H9 (cell line): ENCODE results near the gene IL16. TPM values are rescaled to one million over a fixed set of nuclear protein-coding genes. Genes with fewer than 3 reads are reported as not detected.

Experiments used
- DNase-seq: peaks from one replicate; pipeline ENCODE4 v3.0.0-alpha.2; 2017
- H2AFZ ChIP-seq: one replicate; pipeline ENCODE4 v1.6.1; 2013; ENCODE audit warnings: mild to moderate bottlenecking, low read length, control low read depth, moderate library complexity
- H2AK5ac ChIP-seq: 2 replicates; pipeline ENCODE4 v1.6.1; 2013; ENCODE audit warnings: low read length, control low read depth, mixed read lengths; ENCODE audit not compliant: insufficient read length
- H2BK120ac ChIP-seq: one replicate; pipeline ENCODE4 v1.6.1; 2013; ENCODE audit warnings: low read depth, mild to moderate bottlenecking, low read length, control low read depth, inconsistent platforms; ENCODE audit not compliant: poor library complexity, severe bottlenecking
- H2BK12ac ChIP-seq: 2 replicates; pipeline ENCODE4 v1.6.1; 2013; ENCODE audit warnings: low read length, control low read depth, mixed read lengths, low read depth; ENCODE audit not compliant: insufficient read length
- H2BK15ac ChIP-seq: 2 replicates; pipeline ENCODE4 v1.6.1; 2013; ENCODE audit warnings: low read depth, low read length, control low read depth
- H2BK20ac ChIP-seq: one replicate; pipeline ENCODE4 v1.6.1; 2013; ENCODE audit warnings: low read depth, mild to moderate bottlenecking, low read length, control low read depth, inconsistent platforms; ENCODE audit not compliant: poor library complexity, severe bottlenecking
- H2BK5ac ChIP-seq: 2 replicates; pipeline ENCODE4 v1.6.1; 2013; ENCODE audit warnings: low read length, control low read depth, mixed read lengths; ENCODE audit not compliant: insufficient read length
- H3K14ac ChIP-seq: 2 replicates; pipeline ENCODE4 v1.6.1; 2013; ENCODE audit warnings: low read length, control low read depth; ENCODE audit not compliant: insufficient read depth
- H3K18ac ChIP-seq: 2 replicates; pipeline ENCODE4 v1.6.1; 2013; ENCODE audit warnings: low read depth, mild to moderate bottlenecking, mixed read lengths, low read length, control low read depth; ENCODE audit not compliant: insufficient read length
- H3K23ac ChIP-seq: 2 replicates; pipeline ENCODE4 v1.6.1; 2013; ENCODE audit warnings: low read length, control low read depth, mixed read lengths, low read depth; ENCODE audit not compliant: insufficient read length
- H3K23me2 ChIP-seq: 2 replicates; pipeline ENCODE4 v1.6.1; 2013; ENCODE audit warnings: low read depth, mild to moderate bottlenecking, mixed read lengths, low read length, control low read depth; ENCODE audit not compliant: insufficient read length, poor library complexity, severe bottlenecking
- H3K27ac ChIP-seq: 2 replicates; pipeline ENCODE4 v1.5.1; 2013; ENCODE audit warnings: low read length, control low read depth, mixed read lengths, low read depth; ENCODE audit not compliant: insufficient read length
- H3K27me3 ChIP-seq: 2 replicates; pipeline ENCODE4 v1.6.1; 2013; ENCODE audit warnings: low read length, control low read depth, inconsistent platforms; ENCODE audit not compliant: insufficient read depth
- H3K4ac ChIP-seq: 2 replicates; pipeline ENCODE4 v1.6.1; 2013; ENCODE audit warnings: low read depth, mild to moderate bottlenecking, control low read depth, inconsistent platforms, low read length, moderate library complexity
- H3K4me1 ChIP-seq: 2 replicates; pipeline ENCODE4 v1.6.1; 2013; ENCODE audit warnings: low read length, control low read depth, inconsistent platforms; ENCODE audit not compliant: insufficient read depth
- H3K4me2 ChIP-seq: 2 replicates; pipeline ENCODE4 v1.6.1; 2013; ENCODE audit warnings: low read length, control low read depth, mixed read lengths; ENCODE audit not compliant: insufficient read length, insufficient read depth
- H3K56ac ChIP-seq: 2 replicates; pipeline ENCODE4 v1.6.1; 2013; ENCODE audit warnings: low read depth, mild to moderate bottlenecking, mixed read lengths, low read length, control low read depth; ENCODE audit not compliant: insufficient read length
- H3K79me1 ChIP-seq: 2 replicates; pipeline ENCODE4 v1.6.1; 2013; ENCODE audit warnings: low read depth, mild to moderate bottlenecking, moderate library complexity, low read length, control low read depth, inconsistent platforms; ENCODE audit not compliant: insufficient read depth, poor library complexity, severe bottlenecking
- H3K79me2 ChIP-seq: 2 replicates; pipeline ENCODE4 v1.6.1; 2013; ENCODE audit warnings: low read length, control low read depth, inconsistent platforms; ENCODE audit not compliant: insufficient read depth
- H3K9ac ChIP-seq: 2 replicates; pipeline ENCODE4 v1.6.1; 2013; ENCODE audit warnings: low read length, control low read depth, mixed read lengths; ENCODE audit not compliant: insufficient read length; ENCODE audit errors: extremely low read depth
- H3K9me3 ChIP-seq: one replicate; pipeline ENCODE4 v1.6.1; 2013; ENCODE audit warnings: low read depth, low read length, inconsistent platforms; ENCODE audit not compliant: control insufficient read depth
- H3T11ph ChIP-seq: one replicate; pipeline ENCODE4 v1.6.1; 2013; ENCODE audit warnings: mild to moderate bottlenecking, low read length, control low read depth, inconsistent platforms
- H4K20me1 ChIP-seq: one replicate; pipeline ENCODE4 v1.6.1; 2013; ENCODE audit not compliant: control insufficient read depth, insufficient read length, insufficient read depth
- H4K5ac ChIP-seq: 2 replicates; pipeline ENCODE4 v1.6.1; 2013; ENCODE audit warnings: low read depth, mild to moderate bottlenecking, mixed read lengths, low read length, control low read depth; ENCODE audit not compliant: insufficient read length
- H4K8ac ChIP-seq: replicated peaks from 2 replicates; pipeline ENCODE4 v1.6.1; 2013; ENCODE audit warnings: low read length, control low read depth, mixed read lengths, low read depth; ENCODE audit not compliant: insufficient read length
- H4K91ac ChIP-seq: 2 replicates; pipeline ENCODE4 v1.6.1; 2013; ENCODE audit warnings: low read depth, mild to moderate bottlenecking, moderate library complexity, mixed read lengths, low read length, control low read depth; ENCODE audit not compliant: insufficient read length
- H3K27ac Mint-ChIP-seq, 3 experiments: 2 replicates in 2 of 3; 3 replicates in 1 of 3; pipeline ENCODE4 v1.8.0; 2020 to 2021; ENCODE audit warnings: mixed read lengths in 3 of 3, mild to moderate bottlenecking in 1 of 3, moderate library complexity in 1 of 3
- H3K27me3 Mint-ChIP-seq: 2 replicates; pipeline ENCODE4 v1.8.0; 2021; ENCODE audit warnings: low read depth, mild to moderate bottlenecking, moderate library complexity, mixed read lengths
- H3K36me3 Mint-ChIP-seq, 3 experiments: 2 replicates in 2 of 3; 3 replicates in 1 of 3; pipeline ENCODE4 v1.8.0; 2020 to 2021; ENCODE audit warnings: low read depth in 3 of 3, mixed read lengths in 3 of 3; ENCODE audit not compliant: insufficient read depth in 1 of 3
- H3K4me1 Mint-ChIP-seq, 2 experiments: 2 replicates each; pipeline ENCODE4 v1.8.0; 2020; ENCODE audit warnings: mixed read lengths in 2 of 2
- H3K4me3 Mint-ChIP-seq, 2 experiments: 2 replicates in 1 of 2; 3 replicates in 1 of 2; pipeline ENCODE4 v1.8.0; 2020 to 2021; ENCODE audit warnings: mild to moderate bottlenecking in 2 of 2, mixed read lengths in 2 of 2, moderate library complexity in 1 of 2
- H3K9me3 Mint-ChIP-seq, 2 experiments: 2 replicates in 1 of 2; 3 replicates in 1 of 2; pipeline ENCODE4 v1.8.0; 2020; ENCODE audit warnings: mild to moderate bottlenecking in 2 of 2, mixed read lengths in 2 of 2, moderate library complexity in 1 of 2
- CTCF ChIP-seq: fragments of 200-600 bp; sonication (generic); conservative IDR thresholded peaks from 3 replicates; pipeline ENCODE4 v1.8.0; 2021; ENCODE audit warnings: antibody characterized with exemption, mild to moderate bottlenecking
- WGBS: extraction: QIAGEN DNeasy Blood & Tissue Kit; methylation state at CpG from one replicate; pipeline ENCODE4 v1.1.7; 2013; ENCODE audit warnings: missing lambda C conversion rate, low lambda C conversion rate, mixed read lengths; ENCODE audit not compliant: insufficient read length; ENCODE audit errors: extremely low coverage; 5-methylcytosine and 5-hydroxymethylcytosine counted together
- total RNA-seq: library from RNA; stranded (reverse); gene quantifications from 2 replicates; pipeline ENCODE4 v1.2.1, GENCODE V29; 2021

The IL16 gene
- total RNA-seq, 1 experiment from 2014 or later, result 0.28 TPM

GRCh38 chr15:81215531-81215930 is 18.9 kb downstream of the IL16 start:
- Histone ChIP-seq H2AK5ac (no peak overlapping the region), H2BK120ac (no peak overlapping the region), H3K4me2 (no peak overlapping the region), H4K91ac (no peak overlapping the region), H3K79me1 (no peaks in the 10 kb centered on the region), H3K27ac (no peak overlapping the region), H4K8ac (no peak overlapping the region), H2BK12ac (no peak overlapping the region), H3K14ac (no peak overlapping the region; the same call in 1 of the 2 replicates), H3K23ac (no peak overlapping the region), H2BK20ac (no peak overlapping the region), H3K23me2 (no peaks in the 10 kb centered on the region), H2BK5ac (no peak overlapping the region), H4K5ac (no peak overlapping the region), H3K4me1 (no peaks in the 10 kb centered on the region; the same call in 1 of the 2 replicates), H2BK15ac (no peak overlapping the region), H3K79me2 (no peaks in the 10 kb centered on the region), H3K4ac (no peak overlapping the region), H3T11ph (no peak overlapping the region), H3K9me3 (no peaks in the 10 kb centered on the region), H4K20me1 (no peaks in the 10 kb centered on the region), H3K9ac (no peak overlapping the region), H3K56ac (no peak overlapping the region), H2AFZ (no peak overlapping the region), H3K27me3 (no peaks in the 10 kb centered on the region), H3K18ac (no peak overlapping the region)
- Mint-ChIP-seq H3K36me3 (peaks cover 0 to 16% (median 7%) of the 10 kb centered on the region in 3 experiments; a peak in 4 of 7 replicates), H3K4me1 (peaks cover 8 to 12% of the 10 kb centered on the region in 2 experiments), H3K27ac (peak overlapping the region in 1 of 3 experiments; percentile 40; a peak in 1 of 7 replicates), H3K4me3 (no peak overlapping the region), H3K9me3 (peaks cover 19 to 22% of the 10 kb centered on the region in 2 experiments; a peak in 4 of 5 replicates), H3K27me3 (peaks cover 5% of the 10 kb centered on the region)
- no peak for TF ChIP-seq CTCF
- DNase-seq, result no peak
- WGBS, result no CpG with 5 or more reads among the region's 2 CpGs
